ENCODE results near the gene ASIP. TPM values are rescaled to one million over a fixed set of nuclear protein-coding genes. Genes with fewer than 3 reads are reported as not detected.
A peak's percentile ranks its signal among the peaks of the same experiment; 100 is the strongest.

Gene ASIP
- total and polyA plus RNA-seq, 2 of the 13 experiments (the other 11 are each of a cell fraction or from before 2014, with no cell fraction given), result not detected

GRCh38 chr20:34312024-34312460 lies 70.8 kb downstream of the ASIP start:
- H4K20me1 ChIP-seq (ENCODE audit: insufficient read depth, low read length), result no peaks in the 10 kb centered on the region
- ChIA-PET CTCF (ENCODE audit: low intra/inter-chr PET ratio, low total read pairs) (interaction anchor here (0.7 to 4.3 kb wide), 20 partner anchors 10 to 211 kb away, joined by 3 to 32 read pairs (median 4); partner anchors contain the start of gene ITCH), POLR2A (interaction anchor here (0.6 to 5.2 kb wide), 29 partner anchors 8 to 213 kb away, joined by 3 to 144 read pairs (median 5); partner anchors contain the start of genes AHCY, DYNLRB1, EIF2S2 and ITCH)
- intact Hi-C loops (cut with micrococcal nuclease; ENCODE audit: unreplicated experiment), result loop anchor here (1.0 to 5.0 kb wide), 7 partner anchors 51 to 211 kb away; partner anchors contain the start of gene ITCH
- H3K27ac ChIP-seq (ENCODE audit: extremely low read length, insufficient read depth, low read length), result no peak overlapping the region
- H3K79me2 ChIP-seq (ENCODE audit: insufficient read depth, low read length), result no peaks in the 10 kb centered on the region
- H3K4me2 ChIP-seq (ENCODE audit: low read depth, low read length), result peak overlapping the region; percentile 92
- no peak for FAIRE-seq
- peak; percentile 45 for ATAC-seq
- 2% methylated on average over 11 of the region's 11 CpGs for WGBS (ENCODE audit: low lambda C conversion rate)
- no peaks in the 10 kb centered on the region for H3K36me3 ChIP-seq (replicated peaks in 1 of 2; ENCODE audit: control insufficient read depth in 1 of 2, insufficient read depth in 2 of 2, low read length in 2 of 2)
- H3K27me3 ChIP-seq (ENCODE audit: control insufficient read depth in 1 of 2, insufficient read depth in 2 of 2, low read length in 2 of 2), result no peaks in the 10 kb centered on the region
- no peak for DNase-seq (ENCODE audit: low spot score)
- no TSS peak for BruUV-seq (replicated peaks)
- peak overlapping the region; percentile 41 for H3K9ac ChIP-seq (ENCODE audit: insufficient read depth, low read depth, low read length)
- H3K4me3 ChIP-seq (replicated peaks in 1 of 3; ENCODE audit: insufficient read depth in 1 of 3, low read depth in 2 of 3, low read length in 3 of 3), result peak overlapping the region; percentile 53 to 77 (median 54)
- H2AFZ ChIP-seq (ENCODE audit: low read length), result peak overlapping the region; percentile 29
- in situ Hi-C loops (cut with HindIII; ENCODE audit: extremely low pct_ligation_motif_present, low pct_unique_long_range_greater_than_20kb), result loop anchor here (5.0 kb wide), 3 partner anchors 50 to 205 kb away; partner anchors contain the start of genes DYNLRB1 and ITCH
- peaks cover 76% of the 10 kb centered on the region for H3K4me1 ChIP-seq (ENCODE audit: insufficient read depth, low read length)
- H3K9me3 ChIP-seq (ENCODE audit: low read length), result no peaks in the 10 kb centered on the region
- TF ChIP-seq ZNF879 (CRISPR knock-in tag; IDR thresholded peaks at IDR 0.05) (0 out of 2 replicates have a peak, but pooled peaks have one; percentile 88), MIER3 (CRISPR knock-in tag; IDR thresholded peaks at IDR 0.05; ENCODE audit: borderline replicate concordance) (no peak), ZNF124 (CRISPR knock-in tag; IDR thresholded peaks at IDR 0.05) (no peak), ZNF543 (CRISPR knock-in tag; IDR thresholded peaks at IDR 0.05) (peak; percentile 0; the same call in 1 of the 2 replicates), ATAD3A (CRISPR knock-in tag; IDR thresholded peaks at IDR 0.05) (no peak), MXD3 (CRISPR knock-in tag; IDR thresholded peaks at IDR 0.05) (no peak), ZNF329 (CRISPR knock-in tag; IDR thresholded peaks at IDR 0.05; ENCODE audit: low read depth) (no peak), CENPT (CRISPR knock-in tag; IDR thresholded peaks at IDR 0.05; ENCODE audit: low read depth) (peak; percentile 55; the same call in 1 of the 2 replicates), SRY (CRISPR knock-in tag; IDR thresholded peaks at IDR 0.05) (no peak), STAT5B (CRISPR knock-in tag; IDR thresholded peaks at IDR 0.05) (no peak), ZNF530 (CRISPR knock-in tag; IDR thresholded peaks at IDR 0.05; ENCODE audit: low read depth) (no peak), PTBP1 (IDR thresholded peaks at IDR 0.05; ENCODE audit: low read depth, low read length, poor library complexity, severe bottlenecking) (peak; percentile 54), HNRNPH1 (optimal IDR thresholded peaks at IDR 0.05; ENCODE audit: low read depth, low read length) (no peak), ZNF552 (CRISPR knock-in tag; IDR thresholded peaks at IDR 0.05; ENCODE audit: borderline replicate concordance) (0 out of 2 replicates have a peak, but pooled peaks have one; percentile 15), AGO2 (optimal IDR thresholded peaks at IDR 0.05; ENCODE audit: low read depth, low read length) (peak; percentile 28), SIX4 (CRISPR knock-in tag; IDR thresholded peaks at IDR 0.05) (no peak), ZNF3 (CRISPR knock-in tag; IDR thresholded peaks at IDR 0.05) (peak; percentile 99)
- TF ChIP-seq, protein P1, sequence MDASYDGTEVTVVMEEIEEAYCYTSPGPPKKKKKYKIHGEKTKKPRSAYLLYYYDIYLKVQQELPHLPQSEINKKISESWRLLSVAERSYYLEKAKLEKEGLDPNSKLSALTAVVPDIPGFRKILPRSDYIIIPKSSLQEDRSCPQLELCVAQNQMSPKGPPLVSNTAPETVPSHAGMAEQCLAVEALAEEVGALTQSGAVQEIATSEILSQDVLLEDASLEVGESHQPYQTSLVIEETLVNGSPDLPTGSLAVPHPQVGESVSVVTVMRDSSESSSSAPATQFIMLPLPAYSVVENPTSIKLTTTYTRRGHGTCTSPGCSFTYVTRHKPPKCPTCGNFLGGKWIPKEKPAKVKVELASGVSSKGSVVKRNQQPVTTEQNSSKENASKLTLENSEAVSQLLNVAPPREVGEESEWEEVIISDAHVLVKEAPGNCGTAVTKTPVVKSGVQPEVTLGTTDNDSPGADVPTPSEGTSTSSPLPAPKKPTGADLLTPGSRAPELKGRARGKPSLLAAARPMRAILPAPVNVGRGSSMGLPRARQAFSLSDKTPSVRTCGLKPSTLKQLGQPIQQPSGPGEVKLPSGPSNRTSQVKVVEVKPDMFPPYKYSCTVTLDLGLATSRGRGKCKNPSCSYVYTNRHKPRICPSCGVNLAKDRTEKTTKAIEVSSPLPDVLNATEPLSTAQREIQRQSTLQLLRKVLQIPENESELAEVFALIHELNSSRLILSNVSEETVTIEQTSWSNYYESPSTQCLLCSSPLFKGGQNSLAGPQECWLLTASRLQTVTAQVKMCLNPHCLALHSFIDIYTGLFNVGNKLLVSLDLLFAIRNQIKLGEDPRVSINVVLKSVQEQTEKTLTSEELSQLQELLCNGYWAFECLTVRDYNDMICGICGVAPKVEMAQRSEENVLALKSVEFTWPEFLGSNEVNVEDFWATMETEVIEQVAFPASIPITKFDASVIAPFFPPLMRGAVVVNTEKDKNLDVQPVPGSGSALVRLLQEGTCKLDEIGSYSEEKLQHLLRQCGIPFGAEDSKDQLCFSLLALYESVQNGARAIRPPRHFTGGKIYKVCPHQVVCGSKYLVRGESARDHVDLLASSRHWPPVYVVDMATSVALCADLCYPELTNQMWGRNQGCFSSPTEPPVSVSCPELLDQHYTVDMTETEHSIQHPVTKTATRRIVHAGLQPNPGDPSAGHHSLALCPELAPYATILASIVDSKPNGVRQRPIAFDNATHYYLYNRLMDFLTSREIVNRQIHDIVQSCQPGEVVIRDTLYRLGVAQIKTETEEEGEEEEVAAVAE (CRISPR knock-in tag; IDR thresholded peaks at IDR 0.05; ENCODE audit: borderline replicate concordance), result 0 out of 2 replicates have a peak, but pooled peaks have one; percentile 6
- TF ChIP-seq, protein P2, sequence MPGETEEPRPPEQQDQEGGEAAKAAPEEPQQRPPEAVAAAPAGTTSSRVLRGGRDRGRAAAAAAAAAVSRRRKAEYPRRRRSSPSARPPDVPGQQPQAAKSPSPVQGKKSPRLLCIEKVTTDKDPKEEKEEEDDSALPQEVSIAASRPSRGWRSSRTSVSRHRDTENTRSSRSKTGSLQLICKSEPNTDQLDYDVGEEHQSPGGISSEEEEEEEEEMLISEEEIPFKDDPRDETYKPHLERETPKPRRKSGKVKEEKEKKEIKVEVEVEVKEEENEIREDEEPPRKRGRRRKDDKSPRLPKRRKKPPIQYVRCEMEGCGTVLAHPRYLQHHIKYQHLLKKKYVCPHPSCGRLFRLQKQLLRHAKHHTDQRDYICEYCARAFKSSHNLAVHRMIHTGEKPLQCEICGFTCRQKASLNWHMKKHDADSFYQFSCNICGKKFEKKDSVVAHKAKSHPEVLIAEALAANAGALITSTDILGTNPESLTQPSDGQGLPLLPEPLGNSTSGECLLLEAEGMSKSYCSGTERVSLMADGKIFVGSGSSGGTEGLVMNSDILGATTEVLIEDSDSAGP (CRISPR knock-in tag; IDR thresholded peaks at IDR 0.05; ENCODE audit: borderline replicate concordance), result 0 out of 2 replicates have a peak, but pooled peaks have one; percentile 5

All from HepG2 (cell line).